Stimulated activated memory B cell treated with anti-CD40 and anti-IgM and Interleukin-4, amounts not matched to agents 10 μg/mL and 1 μg/mL and 100 μg/mL, for 72 hours (primary cell): ENCODE results near the gene SYT17.

Experiments used
- ATAC-seq: fragments of 150-1000 bp; cut with Tn5 transposase; 2 replicates; pipeline ENCODE4 v1.10.0; 2021
- H3K27ac Mint-ChIP-seq: one replicate; pipeline ENCODE4 v1.8.0; 2022; ENCODE audit warnings: mild to moderate bottlenecking, mixed read lengths
- H3K27me3 Mint-ChIP-seq: one replicate; pipeline ENCODE4 v1.8.0; 2022; ENCODE audit warnings: mixed read lengths
- H3K36me3 Mint-ChIP-seq: one replicate; pipeline ENCODE4 v1.8.0; 2022; ENCODE audit warnings: mixed read lengths
- H3K4me1 Mint-ChIP-seq: one replicate; pipeline ENCODE4 v1.8.0; 2022; ENCODE audit warnings: mixed read lengths
- H3K4me3 Mint-ChIP-seq: one replicate; pipeline ENCODE4 v1.8.0; 2022; ENCODE audit warnings: mild to moderate bottlenecking, moderate library complexity, mixed read lengths
- H3K9me3 Mint-ChIP-seq: one replicate; pipeline ENCODE4 v1.8.0; 2022; ENCODE audit warnings: mixed read lengths

Gene SYT17

DNA sequence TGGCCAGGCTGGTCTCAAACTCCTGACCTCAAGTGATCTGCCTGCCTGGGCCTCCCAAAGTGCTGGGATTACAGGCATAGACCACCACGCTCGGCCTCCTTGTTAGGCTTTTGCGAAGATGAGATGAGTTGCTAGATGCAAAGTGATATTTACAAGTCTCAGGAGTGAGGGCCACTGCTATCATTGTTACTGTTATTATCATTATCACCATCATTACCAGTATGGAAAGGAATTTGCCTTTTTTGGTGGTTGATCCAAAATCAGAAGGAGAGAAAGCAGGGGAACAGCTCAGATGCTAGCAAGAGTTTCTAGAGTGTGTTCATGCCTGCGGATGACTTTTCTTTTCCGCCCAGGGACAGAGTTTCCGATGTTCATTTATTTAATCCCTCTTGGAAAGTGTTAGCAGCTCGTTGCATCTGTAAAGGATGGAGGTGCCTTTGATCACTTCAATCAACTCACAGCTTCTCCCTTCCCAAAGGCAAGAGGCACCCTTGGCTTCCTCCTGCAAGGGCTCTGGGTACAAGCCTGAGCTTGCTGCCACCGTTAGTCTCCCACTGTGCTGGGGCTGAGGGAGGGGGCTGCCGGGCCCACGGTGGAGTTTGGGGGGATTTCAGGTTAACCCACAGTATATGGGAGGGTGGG, 32.7 kb upstream of the SYT17 start:
- H3K4me3 Mint-ChIP-seq: no peak overlapping the region
- no peaks in the 10 kb centered on the region for H3K36me3 Mint-ChIP-seq
- no peak overlapping the region for H3K27ac Mint-ChIP-seq
- no peaks in the 10 kb centered on the region for H3K9me3 Mint-ChIP-seq
- peaks cover 30% of the 10 kb centered on the region for H3K4me1 Mint-ChIP-seq
- no peaks in the 10 kb centered on the region for H3K27me3 Mint-ChIP-seq
- ATAC-seq: no peak

DNA sequence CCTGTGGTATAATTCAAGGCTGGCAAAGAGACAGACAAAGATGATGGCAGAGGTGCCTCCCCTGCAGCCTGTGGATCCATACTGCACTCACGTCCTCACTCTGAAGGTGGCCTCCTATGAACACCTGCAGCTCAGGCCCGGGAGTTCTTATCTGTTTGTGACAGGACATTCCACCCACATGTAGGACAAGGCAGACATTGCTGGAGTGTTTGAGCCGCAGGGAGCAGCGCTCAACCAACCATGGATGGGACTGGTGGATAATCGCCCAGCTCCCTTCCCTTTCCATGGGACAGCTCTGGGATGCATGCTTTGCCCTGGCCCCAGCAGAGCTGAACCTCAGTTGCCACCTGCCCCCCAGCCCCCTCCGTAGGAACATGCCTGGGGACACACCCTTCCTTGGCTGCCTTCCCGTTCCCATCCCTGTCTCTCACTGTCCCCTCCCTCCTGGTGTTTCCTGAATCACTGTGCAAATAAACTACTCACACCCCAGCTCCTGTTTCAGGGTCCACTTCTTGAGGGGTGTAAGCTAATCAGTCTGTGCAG, 32.1 kb upstream of the SYT17 start:
- Mint-ChIP-seq H3K27ac (no peak overlapping the region), H3K27me3 (no peaks in the 10 kb centered on the region), H3K4me1 (peaks cover 25% of the 10 kb centered on the region), H3K4me3 (no peak overlapping the region), H3K36me3 (no peaks in the 10 kb centered on the region), H3K9me3 (no peaks in the 10 kb centered on the region)
- no peak for ATAC-seq

DNA sequence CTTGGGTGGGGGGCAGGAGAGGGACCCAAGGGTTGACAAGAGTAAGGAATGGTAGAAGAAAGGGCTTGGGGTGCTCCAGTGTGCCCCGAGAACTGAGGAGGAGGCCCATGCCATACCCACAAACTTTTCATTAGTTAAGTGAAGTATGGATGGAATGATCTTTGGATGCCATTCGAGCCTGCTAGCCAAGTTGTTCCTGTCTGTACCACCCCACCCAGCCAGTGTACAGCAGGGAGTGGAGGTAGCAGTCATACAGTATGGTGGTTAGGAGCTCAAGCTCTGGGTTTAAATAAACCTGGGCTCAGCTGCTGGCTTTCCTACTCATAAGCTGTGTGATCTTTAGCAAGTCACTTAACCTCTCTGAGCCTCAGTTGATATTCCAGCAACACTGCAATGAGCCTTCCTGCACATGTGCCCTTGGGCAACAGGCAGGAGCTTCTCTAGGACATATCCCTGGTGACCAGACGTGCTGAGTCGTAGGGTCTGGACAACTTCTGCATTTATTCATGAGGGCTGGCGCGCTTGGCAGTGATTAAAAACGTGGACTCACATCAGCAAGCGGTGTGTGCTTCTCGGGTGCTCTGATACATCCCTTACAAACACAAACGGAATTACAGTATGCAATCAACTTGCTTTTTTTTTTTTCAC, 31.4 kb upstream of the SYT17 start:
- Mint-ChIP-seq H3K9me3 (no peaks in the 10 kb centered on the region), H3K4me3 (no peak overlapping the region), H3K27me3 (no peaks in the 10 kb centered on the region), H3K36me3 (no peaks in the 10 kb centered on the region), H3K27ac (no peak overlapping the region), H3K4me1 (peaks cover 18% of the 10 kb centered on the region)
- ATAC-seq: no peak

DNA sequence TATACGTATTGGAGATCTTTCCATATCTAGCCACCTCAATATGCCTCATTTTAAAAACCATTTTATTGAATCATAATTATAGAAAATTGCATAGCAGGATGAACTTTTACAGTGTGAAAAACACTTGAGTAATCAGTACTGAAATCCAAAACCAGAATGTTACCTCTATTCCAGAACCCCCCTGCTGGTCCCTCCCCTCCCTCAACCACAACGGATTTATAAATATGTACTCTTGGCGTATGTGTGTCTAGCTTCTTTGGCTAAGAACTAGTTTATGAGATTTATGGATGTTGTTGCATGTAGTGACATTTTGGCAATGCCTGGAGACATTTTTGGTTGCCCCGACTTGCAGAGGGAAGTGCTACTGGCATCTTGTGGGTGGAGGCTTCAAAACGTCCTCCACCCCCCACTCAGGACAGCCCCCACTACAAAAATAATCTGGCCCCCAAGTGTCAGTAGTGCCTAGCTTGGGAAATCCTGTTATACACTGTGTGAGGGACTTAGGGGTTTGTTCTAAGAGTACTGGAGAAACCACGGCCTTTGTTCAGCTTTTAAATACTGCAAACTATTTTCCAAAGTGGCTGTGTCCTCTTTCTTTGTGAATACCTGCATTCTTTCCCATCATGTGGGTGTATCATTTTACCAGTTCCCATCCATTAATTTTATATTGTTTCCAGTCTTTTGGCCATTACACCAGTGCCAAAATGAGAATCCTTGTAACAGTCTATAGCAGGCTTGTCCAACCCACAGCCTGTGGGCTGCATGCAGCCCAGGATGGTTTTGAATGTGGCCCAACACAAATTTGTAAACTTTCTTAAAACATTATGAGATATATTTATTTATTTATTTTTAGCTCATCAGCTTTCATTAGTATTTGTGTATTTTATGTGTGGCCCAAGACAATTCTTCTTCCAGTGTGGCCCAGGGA, 30.6 kb upstream of the SYT17 start:
- Mint-ChIP-seq H3K4me1 (peaks cover 10% of the 10 kb centered on the region), H3K27ac (no peak overlapping the region), H3K9me3 (no peaks in the 10 kb centered on the region), H3K4me3 (no peak overlapping the region), H3K36me3 (no peaks in the 10 kb centered on the region), H3K27me3 (no peaks in the 10 kb centered on the region)
- ATAC-seq: no peak

DNA sequence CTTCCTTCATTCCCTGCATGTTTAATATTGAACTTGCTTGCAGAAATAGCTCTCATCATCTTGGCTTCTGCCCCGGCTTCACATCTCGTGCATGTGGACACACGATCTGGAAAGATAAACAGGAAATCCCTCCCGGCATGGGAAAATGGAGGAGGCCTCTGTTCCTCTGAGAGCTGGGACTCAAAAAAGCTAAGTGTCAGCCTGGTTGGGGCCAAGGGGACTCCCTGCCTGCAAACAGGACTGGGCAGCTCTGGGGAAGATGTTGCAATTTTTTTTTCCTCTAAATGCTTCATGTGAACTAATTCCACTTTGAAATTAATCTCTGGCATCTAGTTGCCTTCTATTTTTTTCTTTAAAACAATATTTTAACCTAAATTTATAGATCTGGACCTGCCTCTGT, 29.4 kb upstream of the SYT17 start:
- H3K27me3 Mint-ChIP-seq: no peaks in the 10 kb centered on the region
- no peak overlapping the region for H3K27ac Mint-ChIP-seq
- no peak overlapping the region for H3K4me3 Mint-ChIP-seq
- no peaks in the 10 kb centered on the region for H3K4me1 Mint-ChIP-seq
- no peaks in the 10 kb centered on the region for H3K36me3 Mint-ChIP-seq
- H3K9me3 Mint-ChIP-seq: no peaks in the 10 kb centered on the region
- ATAC-seq: no peak

DNA sequence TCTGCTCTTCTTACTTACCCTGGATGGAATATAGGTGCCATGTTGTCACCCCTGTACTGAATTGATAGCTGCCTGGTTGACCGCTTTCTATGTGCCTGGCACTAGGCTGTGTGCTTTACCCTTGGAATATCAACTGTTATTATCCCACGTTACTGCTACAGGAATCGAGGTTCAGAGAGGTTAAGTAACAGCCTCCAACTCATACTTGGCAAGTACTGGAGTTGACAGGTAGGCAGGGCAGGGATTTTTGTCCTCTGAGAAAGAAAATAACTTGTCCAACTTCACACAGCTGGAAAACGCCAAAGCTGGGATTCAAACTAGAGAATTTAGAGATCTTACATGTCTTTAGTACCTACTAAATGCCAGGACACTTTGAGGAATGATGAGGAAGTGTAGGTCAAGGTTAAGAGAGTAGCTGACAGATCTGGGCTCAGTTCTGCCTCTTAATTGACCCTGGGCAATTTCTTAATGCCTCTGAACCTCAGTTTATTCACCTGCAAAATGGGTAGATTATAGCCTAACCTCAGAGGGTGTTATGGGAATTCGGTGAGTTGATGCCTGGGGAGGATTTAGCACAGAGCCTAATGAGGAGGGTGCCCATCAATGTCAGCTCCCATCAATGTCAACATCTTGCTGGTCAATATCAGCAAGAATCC, 28.5 kb upstream of the SYT17 start:
- Mint-ChIP-seq H3K27me3 (peaks cover 3% of the 10 kb centered on the region), H3K9me3 (no peaks in the 10 kb centered on the region), H3K27ac (no peak overlapping the region), H3K36me3 (no peaks in the 10 kb centered on the region), H3K4me1 (no peaks in the 10 kb centered on the region), H3K4me3 (no peak overlapping the region)
- no peak for ATAC-seq

DNA sequence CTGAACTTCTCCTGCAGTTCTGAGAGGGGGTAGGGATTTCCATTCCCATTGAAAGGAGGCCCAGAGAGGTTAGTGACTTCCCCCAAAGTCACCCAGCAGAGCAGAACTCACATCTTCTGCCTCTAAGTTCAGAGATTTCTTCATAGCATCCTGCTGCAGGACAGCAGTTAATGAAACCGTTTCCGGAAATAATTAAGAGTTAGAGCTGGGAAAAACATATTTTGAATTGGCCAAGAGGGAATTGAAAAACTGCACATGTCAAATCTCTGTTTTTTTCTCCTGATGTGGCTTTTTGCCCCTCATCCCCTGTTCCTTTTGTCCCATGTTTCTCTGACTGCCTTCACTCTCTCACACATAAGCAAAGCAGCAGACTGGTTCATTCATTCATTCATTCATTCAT, 27.6 kb upstream of the SYT17 start:
- no peak for ATAC-seq
- H3K9me3 Mint-ChIP-seq: no peaks in the 10 kb centered on the region
- no peaks in the 10 kb centered on the region for H3K36me3 Mint-ChIP-seq
- peaks cover 8% of the 10 kb centered on the region for H3K27me3 Mint-ChIP-seq
- H3K4me3 Mint-ChIP-seq: no peak overlapping the region
- no peaks in the 10 kb centered on the region for H3K4me1 Mint-ChIP-seq
- no peak overlapping the region for H3K27ac Mint-ChIP-seq

DNA sequence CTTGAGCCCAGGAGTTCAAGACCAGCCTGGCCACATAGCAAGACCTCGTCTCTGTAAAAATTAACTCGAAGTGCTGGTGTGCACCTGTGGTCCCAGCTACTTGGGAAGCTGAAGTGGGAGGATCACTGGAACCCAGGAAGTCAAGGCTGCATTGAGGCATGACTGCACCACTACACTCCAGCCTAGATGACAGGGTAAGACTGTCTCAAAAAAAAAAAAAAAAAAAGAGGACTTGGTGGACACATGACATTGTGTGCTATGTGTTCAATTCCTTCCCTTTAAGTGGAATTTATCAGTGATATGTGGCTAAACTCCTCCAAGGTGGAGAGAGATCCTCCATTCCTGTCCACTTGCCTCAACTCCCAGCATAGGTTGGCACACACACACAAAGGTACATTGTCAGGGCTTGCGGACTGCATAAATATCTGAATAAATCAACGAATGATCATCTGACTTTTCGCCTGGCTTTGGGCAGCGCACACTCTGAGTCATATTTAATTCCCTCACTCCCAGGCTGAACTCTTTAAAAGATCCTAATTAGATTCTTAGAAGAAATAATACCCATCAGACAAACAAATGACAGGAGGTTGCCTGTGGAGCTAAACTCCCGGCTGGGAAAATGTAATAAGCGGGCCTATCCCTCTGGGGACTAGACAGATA, 25.0 kb upstream of the SYT17 start:
- Mint-ChIP-seq H3K9me3 (peaks cover under 1% of the 10 kb centered on the region), H3K4me1 (no peaks in the 10 kb centered on the region), H3K4me3 (no peak overlapping the region), H3K27ac (no peak overlapping the region), H3K36me3 (no peaks in the 10 kb centered on the region), H3K27me3 (peaks cover 19% of the 10 kb centered on the region)
- ATAC-seq: no peak

DNA sequence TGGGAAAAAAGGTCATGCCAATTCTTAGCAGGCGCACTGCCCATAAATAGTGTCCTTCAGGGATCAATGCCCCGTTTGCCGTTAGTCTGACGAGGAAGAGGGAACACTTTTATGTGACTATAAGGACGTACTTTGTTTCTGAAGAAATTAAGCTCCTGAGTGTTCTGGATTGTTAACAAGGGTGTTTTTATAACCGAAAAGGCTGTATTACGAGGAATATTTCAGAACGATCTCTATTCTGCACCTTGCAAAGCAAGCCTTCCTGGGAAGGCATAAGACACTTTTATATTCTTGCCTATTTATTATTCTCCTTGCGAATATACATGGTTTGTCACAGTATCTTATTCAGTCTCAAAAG, 24.5 kb upstream of the SYT17 start:
- H3K27ac Mint-ChIP-seq: no peak overlapping the region
- no peak overlapping the region for H3K4me3 Mint-ChIP-seq
- H3K36me3 Mint-ChIP-seq: no peaks in the 10 kb centered on the region
- H3K9me3 Mint-ChIP-seq: peaks cover 4% of the 10 kb centered on the region
- no peak for ATAC-seq
- no peaks in the 10 kb centered on the region for H3K4me1 Mint-ChIP-seq
- peaks cover 24% of the 10 kb centered on the region for H3K27me3 Mint-ChIP-seq

DNA sequence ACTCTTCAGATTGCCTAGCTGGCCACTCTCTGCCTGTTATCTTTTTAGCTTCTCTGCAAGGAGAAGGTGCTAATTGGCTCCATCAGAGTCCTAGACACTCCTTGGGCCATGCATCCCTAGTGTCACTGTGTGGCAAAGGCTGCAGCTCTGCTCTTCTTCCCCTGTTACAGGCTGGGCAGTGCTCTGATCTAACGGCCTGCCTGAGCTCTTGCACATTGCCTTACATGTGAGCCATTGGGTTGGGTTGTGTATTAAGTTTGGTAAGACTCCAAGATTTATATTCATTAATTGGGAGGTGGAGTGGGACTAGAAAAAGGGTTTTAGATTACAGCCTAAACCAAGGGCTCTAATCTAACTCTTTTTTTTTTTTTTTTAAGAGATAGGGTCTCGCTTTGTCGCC, 23.0 kb upstream of the SYT17 start:
- Mint-ChIP-seq H3K27me3 (peaks cover 33% of the 10 kb centered on the region), H3K4me1 (no peaks in the 10 kb centered on the region), H3K36me3 (no peaks in the 10 kb centered on the region), H3K9me3 (peaks cover 4% of the 10 kb centered on the region), H3K27ac (no peak overlapping the region), H3K4me3 (no peak overlapping the region)
- ATAC-seq: no peak

DNA sequence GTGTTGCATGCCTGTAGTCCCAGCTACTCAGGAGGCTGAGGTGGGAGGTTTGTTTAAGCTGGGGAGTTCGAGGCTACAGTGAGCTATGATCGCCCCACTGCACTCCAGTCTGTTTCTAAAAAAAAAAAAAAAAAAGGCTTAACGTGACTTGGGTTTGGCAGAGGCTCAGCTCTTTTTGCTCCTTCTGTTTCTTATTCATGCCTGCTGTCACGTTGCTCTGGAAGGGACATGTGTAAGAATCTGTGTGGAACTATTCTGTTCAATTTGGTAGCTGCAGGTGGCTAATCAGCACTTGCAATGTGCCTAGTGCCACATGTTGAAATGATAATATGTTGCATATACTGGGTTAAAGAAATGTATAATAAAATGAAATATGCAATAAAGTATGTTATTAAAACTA, 20.9 kb upstream of the SYT17 start:
- Mint-ChIP-seq H3K27ac (no peak overlapping the region), H3K4me1 (no peaks in the 10 kb centered on the region), H3K27me3 (peaks cover 50% of the 10 kb centered on the region), H3K9me3 (peaks cover 4% of the 10 kb centered on the region), H3K36me3 (no peaks in the 10 kb centered on the region), H3K4me3 (no peak overlapping the region)
- no peak for ATAC-seq

DNA sequence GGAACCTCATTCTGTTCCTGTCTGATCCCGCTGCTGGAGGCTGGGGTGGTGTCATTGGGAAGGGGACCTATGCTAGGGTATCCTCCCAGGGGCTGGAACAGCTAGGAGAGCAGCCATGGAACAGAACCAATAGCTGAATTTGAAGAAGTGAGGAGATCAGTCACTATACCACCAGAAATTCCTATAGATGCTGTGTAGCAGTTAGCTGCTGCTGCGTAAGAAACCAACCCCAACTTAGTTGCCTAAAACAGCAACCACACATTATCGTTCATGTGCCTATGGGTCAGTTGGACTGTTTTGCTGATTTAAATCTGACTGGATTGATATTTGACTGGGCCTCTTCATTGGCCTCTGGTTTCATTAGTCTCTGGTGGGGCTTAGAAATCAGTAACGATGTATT, 20.4 kb upstream of the SYT17 start:
- no peaks in the 10 kb centered on the region for H3K4me1 Mint-ChIP-seq
- peaks cover 50% of the 10 kb centered on the region for H3K27me3 Mint-ChIP-seq
- no peak for ATAC-seq
- H3K27ac Mint-ChIP-seq: no peak overlapping the region
- H3K4me3 Mint-ChIP-seq: no peak overlapping the region
- H3K9me3 Mint-ChIP-seq: peaks cover 4% of the 10 kb centered on the region
- no peaks in the 10 kb centered on the region for H3K36me3 Mint-ChIP-seq

DNA sequence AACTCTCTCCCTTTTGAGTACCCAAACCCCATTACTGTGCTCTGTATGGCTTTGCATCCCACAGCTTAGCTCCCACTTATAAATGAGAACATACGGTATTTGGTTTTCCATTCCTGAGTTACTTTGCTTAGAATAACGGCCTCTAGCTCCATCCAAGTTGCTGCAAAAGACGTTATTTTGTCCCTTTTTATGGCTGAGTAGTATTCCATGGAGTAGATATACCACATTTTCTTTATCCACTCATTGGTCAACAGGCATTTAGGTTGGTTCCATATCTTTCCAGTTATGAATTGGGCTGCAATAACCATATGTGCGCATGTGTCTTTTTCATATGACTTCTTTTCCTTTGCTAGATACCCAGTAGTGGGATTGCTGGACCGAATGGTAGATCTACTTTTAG, 19.9 kb upstream of the SYT17 start:
- no peaks in the 10 kb centered on the region for H3K4me1 Mint-ChIP-seq
- H3K27ac Mint-ChIP-seq: no peak overlapping the region
- H3K4me3 Mint-ChIP-seq: no peak overlapping the region
- ATAC-seq: no peak
- H3K9me3 Mint-ChIP-seq: peaks cover 4% of the 10 kb centered on the region
- H3K36me3 Mint-ChIP-seq: no peaks in the 10 kb centered on the region
- H3K27me3 Mint-ChIP-seq: peaks cover 54% of the 10 kb centered on the region

DNA sequence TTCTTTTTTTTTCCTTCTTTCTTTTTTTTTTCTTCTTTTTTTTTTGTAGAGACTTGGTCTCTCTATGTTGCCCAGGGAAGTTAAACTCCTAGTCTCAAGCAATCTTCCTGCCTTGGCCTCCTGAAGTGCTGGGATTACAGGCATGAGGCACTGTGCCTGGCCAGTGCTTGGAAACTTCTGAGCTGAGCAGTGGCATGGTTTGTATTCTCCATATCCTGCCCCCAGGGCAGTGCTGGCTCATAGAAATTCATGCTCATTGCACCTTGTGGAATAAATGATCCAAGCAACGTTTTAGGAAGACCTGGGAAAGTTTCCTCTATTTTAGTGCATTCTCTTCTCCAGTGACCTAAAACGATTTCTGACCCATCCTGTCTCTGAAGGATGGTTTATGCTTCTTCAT, 16.7 kb upstream of the SYT17 start:
- Mint-ChIP-seq H3K27ac (no peak overlapping the region), H3K9me3 (peaks cover 9% of the 10 kb centered on the region), H3K4me3 (no peak overlapping the region), H3K4me1 (no peaks in the 10 kb centered on the region), H3K36me3 (no peaks in the 10 kb centered on the region), H3K27me3 (peaks cover 51% of the 10 kb centered on the region)
- ATAC-seq: no peak

DNA sequence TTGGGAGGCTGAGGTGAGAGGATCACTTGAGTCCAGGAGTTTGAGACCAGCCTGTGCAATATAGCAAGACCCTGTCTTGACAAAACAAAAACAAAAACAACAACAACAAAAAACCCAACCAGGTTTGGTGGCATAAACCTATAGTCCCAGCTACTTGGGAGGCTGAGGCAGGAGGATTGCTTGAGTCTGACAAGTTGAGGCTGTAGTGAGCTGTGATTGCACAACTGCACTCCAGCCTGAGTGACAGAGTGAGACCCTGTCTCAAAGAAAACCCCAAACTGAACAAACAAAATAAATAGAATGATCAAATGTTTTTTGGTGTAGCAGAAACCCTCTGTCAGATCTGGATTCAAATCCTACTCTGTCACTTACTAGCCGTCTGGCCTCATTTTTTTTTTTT, 16.0 kb upstream of the SYT17 start:
- H3K36me3 Mint-ChIP-seq: no peaks in the 10 kb centered on the region
- H3K9me3 Mint-ChIP-seq: peaks cover 12% of the 10 kb centered on the region
- no peaks in the 10 kb centered on the region for H3K4me1 Mint-ChIP-seq

More for the DNA sequence above, 16.0 kb upstream of the SYT17 start:
- Mint-ChIP-seq H3K27ac (no peak overlapping the region), H3K4me3 (no peak overlapping the region), H3K27me3 (peaks cover 45% of the 10 kb centered on the region)
- no peak for ATAC-seq
